ENCODE measurements around the gene TGM4.

Gene TGM4

GRCh38 chr3:44899683-44900367, 25.4 kb downstream of the TGM4 start:
- H3K27ac ChIP-seq (ENCODE audit: extremely low read depth, low read depth, low read length): no peak overlapping the region
- no peak for TF ChIP-seq ZNF16 (tag by site-specific recombination; IDR thresholded peaks at IDR 0.05; ENCODE audit: low read depth)
- no peak for TF ChIP-seq ZNF677 (tag by site-specific recombination; IDR thresholded peaks at IDR 0.05)
- TF ChIP-seq HIC1 (tag by site-specific recombination; IDR thresholded peaks at IDR 0.05): no peak
- no peak for TF ChIP-seq ZNF416 (tag by site-specific recombination; IDR thresholded peaks at IDR 0.05)
- no peak for TF ChIP-seq SALL2 (tag by site-specific recombination; IDR thresholded peaks at IDR 0.05; ENCODE audit: borderline replicate concordance)
- TF ChIP-seq ZNF211 (tag by site-specific recombination; IDR thresholded peaks at IDR 0.05; ENCODE audit: low read depth): no peak
- TF ChIP-seq ZNF561 (tag by site-specific recombination; IDR thresholded peaks at IDR 0.05; ENCODE audit: borderline replicate concordance): no peak
- TF ChIP-seq KLF9 (tag by site-specific recombination; IDR thresholded peaks at IDR 0.05; ENCODE audit: low read depth): no peak
- no peak for TF ChIP-seq ZNF350 (tag by site-specific recombination; IDR thresholded peaks at IDR 0.05)
- no peak for TF ChIP-seq MYNN (tag by site-specific recombination; IDR thresholded peaks at IDR 0.05; ENCODE audit: borderline replicate concordance)
- TF ChIP-seq PRDM1 (tag by site-specific recombination; IDR thresholded peaks at IDR 0.05): no peak
- TF ChIP-seq ZNF155 (tag by site-specific recombination; IDR thresholded peaks at IDR 0.05): no peak
- POLR2A ChIA-PET: no interaction called here
- H3K9me3 ChIP-seq (ENCODE audit: control insufficient read depth, insufficient read depth, low read depth, low read length): no peaks in the 10 kb centered on the region
- H3K4me3 ChIP-seq (ENCODE audit: low read depth, low read length): no peak overlapping the region
- CTCF ChIA-PET: no interaction called here
- H3K4me1 ChIP-seq (ENCODE audit: control insufficient read depth, insufficient read depth, low read length): no peaks in the 10 kb centered on the region
- H3K36me3 ChIP-seq (ENCODE audit: control insufficient read depth in 2 of 2, insufficient read depth in 1 of 2, low read length in 2 of 2): no peaks in the 10 kb centered on the region

GRCh38 chr3:44902628-44903027, 28.2 kb downstream of the TGM4 start:
- H3K4me3 ChIP-seq (ENCODE audit: low read depth, low read length): no peak overlapping the region
- TF ChIP-seq ZNF473 (tag by site-specific recombination; IDR thresholded peaks at IDR 0.05) (no peak), ZNF112 (tag by site-specific recombination; IDR thresholded peaks at IDR 0.05) (no peak), ZNF560 (tag by site-specific recombination; IDR thresholded peaks at IDR 0.05; ENCODE audit: borderline replicate concordance) (no peak), ZNF266 (tag by site-specific recombination; IDR thresholded peaks at IDR 0.05; ENCODE audit: low read depth) (no peak), KLF8 (tag by site-specific recombination; IDR thresholded peaks at IDR 0.05) (no peak), OSR2 (tag by site-specific recombination; IDR thresholded peaks at IDR 0.05) (no peak), ZNF623 (tag by site-specific recombination; IDR thresholded peaks at IDR 0.05) (no peak), ZNF777 (tag by site-specific recombination; IDR thresholded peaks at IDR 0.05; ENCODE audit: borderline replicate concordance) (no peak), ZNF211 (tag by site-specific recombination; IDR thresholded peaks at IDR 0.05; ENCODE audit: low read depth) (no peak), ZNF362 (tag by site-specific recombination; IDR thresholded peaks at IDR 0.05) (no peak), REST (tag by site-specific recombination; IDR thresholded peaks at IDR 0.05) (no peak), KLF16 (tag by site-specific recombination; IDR thresholded peaks at IDR 0.05) (no peak), GLI4 (tag by site-specific recombination; IDR thresholded peaks at IDR 0.05) (no peak), ZNF302 (tag by site-specific recombination; IDR thresholded peaks at IDR 0.05; ENCODE audit: low read depth) (no peak), ZNF280C (tag by site-specific recombination; IDR thresholded peaks at IDR 0.05) (no peak), ZFHX2 (tag by site-specific recombination; conservative IDR thresholded peaks at IDR 0.05) (no peak), WT1 (tag by site-specific recombination; IDR thresholded peaks at IDR 0.05) (no peak)
- H3K9me3 ChIP-seq (ENCODE audit: control insufficient read depth, insufficient read depth, low read depth, low read length): no peaks in the 10 kb centered on the region
- no peak overlapping the region for H3K27ac ChIP-seq (ENCODE audit: extremely low read depth, low read depth, low read length)
- no peaks in the 10 kb centered on the region for H3K36me3 ChIP-seq (ENCODE audit: control insufficient read depth in 2 of 2, insufficient read depth in 1 of 2, low read length in 2 of 2)
- POLR2A ChIA-PET: no interaction called here
- CTCF ChIA-PET: no interaction called here
- H3K4me1 ChIP-seq (ENCODE audit: control insufficient read depth, insufficient read depth, low read length): no peaks in the 10 kb centered on the region

Data from HEK293 (cell line).